GM19099 (cell line): Measurements from ENCODE around the gene ZNF683.

Source experiments
- POLR2A ChIP-seq: IDR thresholded peaks from 3 replicates; pipeline ENCODE4 v1.6.1; 2011; ENCODE audit warnings: low read depth; ENCODE audit not compliant: insufficient read length; ENCODE audit errors: extremely low read depth

Gene ZNF683

DNA sequence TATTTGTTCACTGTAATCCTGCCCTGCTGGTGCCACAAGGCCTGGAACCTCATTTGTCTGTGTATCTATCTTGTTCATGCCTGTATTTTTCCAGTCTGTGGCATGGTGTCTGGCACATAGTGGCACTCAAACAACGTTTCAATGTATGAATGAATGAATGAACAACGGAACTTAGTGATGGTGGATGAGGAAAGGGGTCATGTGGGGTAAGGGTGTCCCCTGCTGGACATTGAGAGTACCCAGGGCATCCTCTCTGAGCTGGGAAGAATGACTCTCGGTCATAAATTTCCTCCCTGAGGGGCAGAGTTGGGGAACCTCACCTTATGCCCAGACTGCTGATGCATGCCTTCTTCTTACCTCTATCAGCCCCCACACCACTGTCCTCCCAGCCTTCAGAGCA lies 18.9 kb upstream of the ZNF683 start:
- TF ChIP-seq POLR2A, result no peak

DNA sequence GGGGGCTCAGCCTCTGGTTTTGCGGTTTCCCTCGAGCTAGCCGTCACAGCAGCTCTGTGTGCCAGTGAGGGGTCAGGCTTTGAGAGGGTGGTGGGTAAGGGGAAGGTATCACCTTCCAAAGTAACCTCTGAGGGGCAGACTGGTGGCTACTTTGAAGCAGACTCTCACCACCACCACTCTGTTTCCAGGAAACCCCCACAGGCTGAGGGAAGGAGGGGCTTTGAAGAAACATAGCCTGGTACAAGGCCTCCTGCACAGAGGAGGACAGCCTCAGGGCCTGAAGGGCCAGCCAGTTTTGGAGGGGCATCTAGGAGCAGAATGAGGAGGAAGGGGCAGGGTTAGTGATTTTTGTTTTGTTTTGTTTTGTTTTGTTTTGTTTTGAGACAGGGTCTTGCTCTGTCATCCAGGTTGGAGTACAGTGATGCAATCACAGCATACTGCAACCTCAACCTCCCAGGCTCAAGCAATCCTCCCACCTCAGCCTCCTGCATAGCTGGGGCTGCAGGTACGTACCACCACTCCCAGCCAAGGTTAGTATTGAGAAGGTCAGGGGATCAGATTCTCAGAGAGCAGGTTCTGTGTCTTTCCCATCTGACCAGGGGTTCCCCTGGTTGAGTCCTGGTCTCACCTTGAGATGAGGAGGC lies 17.2 kb upstream of the ZNF683 start:
- TF ChIP-seq POLR2A, result no peak

DNA sequence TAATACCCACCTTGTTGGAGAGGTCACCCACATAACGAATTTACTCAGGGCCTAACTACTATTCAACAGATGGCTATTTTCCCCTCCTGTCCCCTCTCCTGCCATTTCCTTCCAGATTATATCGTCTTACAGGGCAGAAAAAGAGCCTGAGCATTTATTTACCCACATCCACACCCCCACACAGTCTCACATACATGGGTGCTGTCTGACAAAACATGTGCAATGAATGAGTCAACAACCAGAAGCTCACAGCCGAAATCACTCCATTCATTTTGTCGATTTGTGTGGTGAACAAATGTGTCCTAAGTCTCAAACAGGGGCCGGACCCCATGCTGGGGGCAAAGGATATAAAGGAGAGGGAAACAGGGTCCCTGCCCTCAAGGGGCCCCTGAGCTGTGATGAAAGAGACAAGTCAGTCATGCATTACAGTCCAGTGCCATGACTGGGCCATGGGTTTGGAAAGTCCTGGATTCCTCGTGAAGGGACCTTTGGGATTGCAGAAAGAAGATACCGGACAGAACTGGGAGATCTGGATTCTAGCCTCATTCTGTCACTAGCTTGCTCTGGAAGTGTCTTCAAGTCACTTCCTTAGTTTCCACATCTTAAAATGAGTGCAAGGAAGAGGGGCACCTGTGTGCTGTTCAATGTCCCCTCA lies 16.4 kb upstream of the ZNF683 start:
- no peak for TF ChIP-seq POLR2A

DNA sequence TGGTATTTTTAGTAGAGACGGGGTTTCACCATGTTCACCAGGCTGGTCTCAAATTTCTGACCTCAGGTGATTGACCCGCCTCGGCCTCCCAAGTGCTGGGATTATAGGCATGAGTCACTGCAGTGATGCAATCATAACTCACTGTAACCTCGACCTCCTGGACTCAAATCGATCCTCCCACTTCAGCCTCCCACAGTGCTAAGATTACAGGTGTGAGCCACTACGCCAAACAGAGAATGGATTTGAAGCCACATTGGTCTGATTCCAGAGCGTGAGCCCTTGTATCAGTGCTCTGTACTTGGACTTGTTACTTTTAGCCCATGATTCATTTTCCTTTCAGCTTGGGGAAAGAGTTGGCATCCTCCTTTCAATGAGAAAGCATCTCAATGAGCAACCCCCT lies 14.9 kb upstream of the ZNF683 start:
- no peak for TF ChIP-seq POLR2A

DNA sequence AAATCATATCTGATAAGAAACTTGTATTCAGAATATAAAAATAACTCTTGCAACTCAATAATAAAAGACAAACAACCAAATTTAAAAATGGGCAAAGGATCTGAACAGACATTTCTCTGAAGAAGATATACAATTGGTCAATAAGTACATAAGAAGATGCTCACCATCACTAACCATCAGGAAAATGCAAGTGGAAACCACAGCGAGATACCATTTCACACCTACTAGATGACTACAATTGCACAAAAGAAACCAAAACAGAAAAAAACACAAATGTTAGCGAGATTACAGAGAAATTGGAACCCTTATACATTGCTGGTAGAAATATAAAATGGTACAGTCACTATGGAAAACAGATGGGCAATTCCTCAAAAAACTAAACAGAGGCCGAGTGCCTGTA lies 11.5 kb upstream of the ZNF683 start:
- TF ChIP-seq POLR2A, result no peak

DNA sequence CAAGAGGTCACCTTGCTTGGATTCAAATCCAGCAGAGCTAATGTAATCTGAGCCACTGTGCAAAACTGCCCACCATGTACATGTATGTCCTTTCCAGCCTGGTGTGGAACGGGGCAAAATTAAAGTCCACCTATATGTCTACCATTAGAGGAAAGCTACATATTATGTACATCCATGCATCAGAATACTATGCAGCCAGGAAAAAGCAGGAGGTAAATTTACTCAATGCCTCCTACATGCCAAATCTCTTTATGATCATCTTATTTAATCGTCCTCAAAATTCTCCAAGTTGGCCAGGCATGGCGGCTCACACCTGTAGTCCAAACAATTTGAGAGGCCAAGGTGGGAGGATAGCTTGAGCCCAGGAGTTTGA lies 6.3 kb upstream of the ZNF683 start:
- no peak for TF ChIP-seq POLR2A

DNA sequence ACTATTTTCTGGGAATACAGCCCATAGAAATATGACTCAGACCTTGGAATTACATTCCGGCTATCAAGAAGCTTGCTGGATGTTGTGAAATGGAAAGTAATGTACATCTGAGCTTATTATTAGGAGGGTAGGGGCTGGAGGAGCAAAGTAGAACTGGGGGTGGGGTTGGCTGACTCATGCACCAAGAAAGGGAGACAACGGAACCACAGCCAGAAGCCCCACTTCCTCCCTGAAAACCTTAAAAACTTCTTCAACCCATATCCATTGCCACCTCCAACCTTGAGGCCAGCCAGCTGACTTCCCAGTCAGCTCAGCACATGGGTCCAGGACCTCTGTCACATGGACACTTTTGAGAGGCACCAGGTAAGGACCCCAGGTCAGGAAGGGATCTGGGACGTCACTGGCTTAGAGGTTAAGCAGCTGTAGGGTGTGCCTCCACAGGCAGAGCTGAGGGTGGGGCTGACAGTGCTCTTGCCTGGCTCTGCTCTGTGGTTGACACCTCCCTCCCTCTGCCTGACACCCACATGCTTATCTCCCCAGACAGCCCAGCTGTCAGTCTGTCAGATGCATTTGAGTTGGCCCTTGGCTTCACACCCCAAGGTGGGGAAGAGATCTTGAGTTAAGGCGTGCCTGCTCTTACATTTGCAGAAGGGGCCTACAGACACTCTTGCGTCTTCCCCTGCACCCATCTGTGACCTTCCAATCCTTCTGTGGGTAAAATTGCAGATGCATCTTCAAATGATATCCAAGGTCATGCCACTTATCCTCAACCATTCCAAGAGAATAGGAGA lies 5.7 kb upstream of the ZNF683 start:
- no peak for TF ChIP-seq POLR2A

DNA sequence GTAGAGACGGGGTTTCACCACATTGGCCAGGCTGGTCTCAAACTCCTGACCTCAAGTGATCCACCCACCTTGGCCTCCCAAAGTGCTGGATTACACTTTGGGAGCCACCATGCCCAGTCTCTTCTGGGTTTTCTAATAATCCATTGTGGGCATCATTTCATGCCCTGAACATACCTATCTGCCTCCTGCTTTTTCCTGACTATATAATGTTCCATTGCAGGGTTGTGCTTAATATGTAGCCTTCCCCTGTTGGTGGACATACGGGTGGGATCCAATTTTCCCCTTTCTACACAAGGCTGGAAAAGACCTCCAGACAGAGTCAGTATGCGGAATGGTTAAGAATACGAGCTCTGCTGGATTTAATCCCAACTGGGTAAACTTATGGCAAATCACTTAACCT lies 3.5 kb upstream of the ZNF683 start:
- no peak for TF ChIP-seq POLR2A

DNA sequence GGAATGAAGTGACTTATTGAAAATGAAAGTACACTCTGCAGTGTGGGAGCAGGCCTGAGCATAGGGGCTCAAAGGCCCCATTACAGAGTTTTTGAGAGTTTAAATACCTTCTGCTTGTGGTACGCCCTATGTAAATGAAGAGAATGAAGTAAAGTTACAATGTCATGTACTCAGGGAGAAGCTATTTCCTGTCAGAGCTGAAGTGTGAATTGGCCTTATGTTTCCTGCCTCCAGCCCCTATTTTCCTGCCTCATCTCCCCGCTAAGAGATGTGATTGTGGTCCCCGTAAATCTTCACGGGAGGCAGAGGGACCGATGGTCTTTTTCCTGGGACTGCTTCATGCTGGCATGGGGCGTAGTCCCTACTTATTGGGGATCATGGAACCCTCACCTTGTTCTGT lies 2.5 kb upstream of the ZNF683 start:
- TF ChIP-seq POLR2A, result no peak

DNA sequence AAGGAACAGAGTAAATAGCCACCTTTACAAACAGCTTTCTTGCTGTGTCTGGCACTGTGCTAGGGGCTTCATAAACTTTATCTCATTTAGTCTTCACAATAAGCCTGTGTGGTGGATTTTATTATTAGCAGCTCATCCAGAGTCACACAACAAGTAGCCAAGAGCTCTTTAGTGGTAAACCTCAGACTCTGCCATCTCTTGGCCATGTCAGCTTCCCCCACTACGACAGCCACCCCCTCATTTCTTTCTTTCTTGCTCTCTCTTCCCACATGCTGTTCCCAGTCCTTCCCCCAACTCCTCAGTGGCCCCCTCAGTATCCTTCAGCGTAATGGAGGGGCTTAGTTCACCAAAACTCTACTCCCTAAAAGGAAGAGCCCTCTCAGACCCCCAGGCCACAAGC lies 1.2 kb upstream of the ZNF683 start:
- TF ChIP-seq POLR2A, result no peak

DNA sequence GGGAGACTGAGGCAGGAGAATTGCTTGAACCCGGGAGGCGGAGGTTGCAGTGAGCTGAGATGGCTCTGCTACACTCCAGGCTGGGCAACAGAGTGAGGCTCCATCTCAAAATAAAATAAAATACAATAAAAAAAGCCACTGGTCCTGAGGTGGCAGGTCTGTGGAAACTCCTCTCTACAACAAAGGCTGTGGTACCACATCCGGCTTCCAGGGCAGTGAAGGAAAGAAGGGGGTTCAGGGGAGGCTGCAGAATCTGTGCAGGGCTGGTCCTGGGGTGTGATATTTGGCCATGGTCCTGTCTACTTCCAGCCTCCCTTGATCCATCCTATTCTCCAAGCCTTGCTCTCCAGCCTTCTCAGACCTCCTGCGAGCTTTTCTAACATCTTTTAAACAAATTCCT lies 731 bp upstream of the ZNF683 start:
- no peak for TF ChIP-seq POLR2A

DNA sequence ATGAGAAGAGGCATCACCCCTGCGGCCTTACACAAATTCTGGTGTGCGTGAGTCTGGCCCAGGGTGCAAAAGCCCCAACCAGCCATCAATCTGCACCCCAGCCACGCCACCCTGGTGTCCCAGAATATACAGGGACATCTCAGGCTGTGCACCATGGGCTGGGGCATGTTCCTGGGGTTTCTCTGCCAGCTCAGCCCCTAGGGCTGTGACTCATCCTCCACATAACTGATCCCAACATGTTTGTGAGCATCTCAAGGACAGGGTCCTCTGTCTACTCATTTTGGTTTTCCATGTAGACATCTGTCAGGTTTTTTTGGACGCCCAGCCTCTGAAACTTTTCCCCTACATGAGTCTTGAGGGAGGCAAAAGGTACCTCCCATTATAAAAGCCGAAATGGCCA lies 511 bp downstream of the ZNF683 start:
- no peak for TF ChIP-seq POLR2A

DNA sequence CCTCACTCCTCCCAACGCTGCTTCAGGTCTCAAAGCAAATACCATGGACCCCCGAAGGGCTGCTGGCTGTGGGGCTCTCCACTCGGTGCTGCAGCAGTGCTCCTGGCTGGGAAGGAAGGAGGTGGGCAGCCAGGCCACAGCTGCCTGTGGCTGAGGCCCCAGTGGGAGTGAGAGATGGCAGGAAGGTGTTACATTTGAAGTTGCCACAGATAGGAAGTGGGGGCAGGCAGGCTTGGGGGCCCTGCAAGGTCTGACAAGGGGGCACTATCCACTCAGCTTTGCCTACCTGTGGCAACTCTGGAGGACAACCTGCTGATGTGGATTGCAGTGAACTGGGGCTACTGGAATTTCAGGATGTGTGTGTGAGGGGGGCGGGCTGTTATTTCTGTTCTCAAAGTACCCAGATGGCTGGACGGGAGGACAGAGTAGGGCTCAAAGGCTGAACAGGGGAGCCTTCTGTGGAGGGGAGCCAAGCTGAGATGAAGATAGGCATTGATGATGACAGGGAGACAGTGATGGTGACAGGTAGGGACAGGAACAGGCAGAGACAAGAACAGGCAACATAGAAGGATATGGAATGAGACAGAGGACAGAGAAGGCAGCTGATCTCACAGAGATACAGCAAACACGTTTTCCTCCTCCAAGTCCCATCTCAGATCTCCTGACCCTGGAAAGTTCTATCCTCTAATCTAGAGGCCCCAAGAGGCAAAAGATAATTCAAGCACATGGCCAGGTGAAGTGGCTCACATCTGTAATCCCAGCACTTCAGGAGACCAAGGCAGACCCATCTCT lies 1.8 kb downstream of the ZNF683 start:
- TF ChIP-seq POLR2A, result no peak

DNA sequence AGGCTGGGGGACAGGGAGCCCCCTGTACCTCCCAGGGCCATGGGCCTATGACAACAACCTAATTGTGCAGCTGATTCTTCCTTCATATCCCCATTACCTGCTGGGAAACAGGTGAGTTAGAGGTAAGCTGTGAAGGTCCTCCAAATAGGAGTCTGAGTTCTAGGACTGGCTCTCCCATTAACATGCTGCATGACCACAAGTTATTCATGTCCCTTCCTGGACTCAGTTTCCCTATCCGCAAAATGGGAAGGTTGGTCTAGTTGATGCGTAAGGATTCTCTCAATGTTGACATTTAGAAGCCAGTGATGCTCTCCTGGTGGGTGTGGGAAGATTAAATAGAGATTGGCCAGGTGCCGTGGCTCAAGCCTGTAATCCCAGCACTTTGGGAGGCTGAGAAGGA lies 4.1 kb downstream of the ZNF683 start:
- no peak for TF ChIP-seq POLR2A

DNA sequence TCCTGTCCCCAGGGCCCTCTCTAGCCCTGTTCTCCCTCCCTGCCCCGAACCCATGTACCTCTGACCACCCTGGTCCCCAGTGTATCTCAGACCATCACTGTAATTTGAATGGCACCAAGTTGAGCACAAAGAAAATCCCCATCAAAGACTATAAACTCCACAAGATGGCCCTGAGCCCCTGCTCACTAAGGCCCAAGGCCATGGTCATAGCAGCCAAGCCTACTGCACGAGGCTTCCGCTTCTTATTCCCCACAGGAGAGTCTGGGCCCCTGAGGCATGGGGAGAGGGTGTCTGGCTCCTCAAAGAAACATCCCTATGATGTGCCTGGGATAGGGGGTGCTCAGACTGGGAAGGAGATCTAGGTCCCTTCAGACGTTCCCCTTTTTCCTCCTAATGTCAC lies 4.5 kb downstream of the ZNF683 start:
- TF ChIP-seq POLR2A, result no peak
